BLaER1 treated with 17β-estradiol and CSF1 and Interleukin-3, amounts not matched to agents 10 nM and 100 nM (cell line): ENCODE data around the gene CCDC175.
A peak's percentile ranks its signal among the peaks of the same experiment; 100 is the strongest.

Experiments used
- H3K27ac ChIP-seq, 11 experiments: shearing (Covaris generic); formaldehyde crosslinking; 2 replicates each; pipeline ENCODE4 v1.8.1; 2022
- H3K27me3 ChIP-seq, 11 experiments: shearing (Covaris generic); formaldehyde crosslinking; 2 replicates each; pipeline ENCODE4 v1.8.1; 2022
- H3K36me3 ChIP-seq, 11 experiments: shearing (Covaris generic); formaldehyde crosslinking; 2 replicates each; pipeline ENCODE4 v1.8.1; 2022
- H3K4me1 ChIP-seq, 10 experiments: shearing (Covaris generic); formaldehyde crosslinking; 2 replicates each; pipeline ENCODE4 v1.8.1; 2022
- H3K4me2 ChIP-seq, 11 experiments: shearing (Covaris generic); formaldehyde crosslinking; 2 replicates each; pipeline ENCODE4 v1.8.1; 2022
- H3K4me3 ChIP-seq, 10 experiments: shearing (Covaris generic); formaldehyde crosslinking; 2 replicates each; pipeline ENCODE4 v1.8.1; 2022
- H3K9ac ChIP-seq, 11 experiments: shearing (Covaris generic); formaldehyde crosslinking; 2 replicates each; pipeline ENCODE4 v1.8.1; 2022
- H3K9me3 ChIP-seq, 11 experiments: shearing (Covaris generic); formaldehyde crosslinking; replicated peaks in 1 of 11; 2 replicates each; pipeline ENCODE4 v1.8.1; 2022
- H4K20me1 ChIP-seq, 11 experiments: shearing (Covaris generic); formaldehyde crosslinking; 2 replicates each; pipeline ENCODE4 v1.8.1; 2022
- Cebpa-rat ChIP-seq, 11 experiments: shearing (Covaris generic); IDR thresholded peaks; 2 replicates each; pipeline ENCODE4 v1.8.1; 2022

Gene CCDC175

DNA sequence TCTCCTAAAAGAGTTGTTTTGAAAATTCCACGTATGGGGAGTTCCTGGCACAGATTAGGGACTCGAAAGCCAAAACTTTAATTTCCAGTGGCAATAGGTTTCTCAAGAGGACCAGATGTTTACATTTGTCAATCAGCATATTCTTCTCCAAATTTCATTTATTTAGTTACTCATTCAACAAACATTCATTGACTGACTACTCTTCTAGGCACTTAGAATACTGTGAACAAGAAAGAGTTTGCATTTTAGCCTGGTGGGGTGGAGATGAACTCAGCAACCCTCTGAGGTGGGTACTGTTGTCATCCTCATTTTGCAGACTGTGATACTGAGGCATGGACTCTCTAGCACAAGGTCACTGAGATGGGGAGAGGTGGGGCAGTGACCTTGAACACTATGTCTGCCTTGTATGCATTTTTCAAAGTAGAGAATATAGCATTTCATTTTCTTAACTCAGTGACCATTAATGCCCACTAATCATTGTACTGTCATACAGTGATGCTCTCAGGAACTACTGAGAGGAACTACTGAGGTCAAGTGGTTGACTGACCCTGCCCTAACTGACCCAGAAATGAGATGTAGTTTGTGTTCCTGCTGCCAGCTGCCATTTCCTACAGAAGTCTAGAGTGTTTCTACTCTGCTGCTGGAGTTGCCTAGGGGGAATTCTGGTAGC, 94.6 kb downstream of the CCDC175 start:
- peaks cover 45 to 59% (median 54%) of the 10 kb centered on the region in 10 experiments for H3K4me1 ChIP-seq
- H3K4me2 ChIP-seq: peak overlapping the region; percentile 85 to 99 (median 97)
- H3K4me3 ChIP-seq: peak overlapping the region in 7 of 10 experiments; percentile 74 to 89 (median 79); a peak in 11 of 20 replicates
- H4K20me1 ChIP-seq: peaks cover 0 to 30% (median 10%) of the 10 kb centered on the region in 11 experiments; a peak in 14 of 22 replicates
- TF ChIP-seq Cebpa-rat (IDR thresholded peaks at IDR 0.05): no peak
- H3K9me3 ChIP-seq: no peaks in the 10 kb centered on the region
- H3K9ac ChIP-seq: peak overlapping the region in 6 of 11 experiments; percentile 87 to 92 (median 90); a peak in 8 of 22 replicates
- H3K27me3 ChIP-seq: no peaks in the 10 kb centered on the region
- H3K36me3 ChIP-seq: peaks cover 10 to 22% (median 18%) of the 10 kb centered on the region in 11 experiments; a peak in 20 of 22 replicates
- peak overlapping the region in 3 of 11 experiments; percentile 90 to 93 (median 92); a peak in 3 of 22 replicates for H3K27ac ChIP-seq

DNA sequence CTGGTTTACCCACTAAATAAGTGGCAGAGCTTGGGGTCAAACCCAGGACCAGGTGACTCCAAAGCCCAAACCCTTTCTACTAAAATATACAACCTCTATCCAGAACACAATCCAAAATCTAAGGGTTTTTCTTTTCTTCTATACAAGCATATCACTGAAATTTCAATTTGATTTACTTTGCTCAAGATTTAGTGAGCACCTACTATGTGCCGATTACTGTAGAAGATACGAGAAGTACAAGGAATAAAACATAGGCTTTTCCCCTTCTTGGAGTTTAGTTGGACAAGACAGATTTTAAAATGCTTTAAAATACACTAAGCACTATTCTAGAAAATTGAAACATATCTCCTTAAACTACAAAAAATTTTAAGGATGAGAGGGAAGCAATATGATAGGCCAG, 95.2 kb downstream of the CCDC175 start:
- H3K9ac ChIP-seq: no peak overlapping the region
- no peak overlapping the region for H3K4me3 ChIP-seq
- peak overlapping the region; percentile 85 to 99 (median 97); a peak in 21 of 22 replicates for H3K4me2 ChIP-seq
- peaks cover 39 to 53% (median 51%) of the 10 kb centered on the region in 10 experiments for H3K4me1 ChIP-seq
- TF ChIP-seq Cebpa-rat (IDR thresholded peaks at IDR 0.05): no peak
- H3K27me3 ChIP-seq: no peaks in the 10 kb centered on the region
- no peak overlapping the region for H3K27ac ChIP-seq
- H4K20me1 ChIP-seq: peaks cover 0 to 30% (median 8%) of the 10 kb centered on the region in 11 experiments; a peak in 14 of 22 replicates
- H3K36me3 ChIP-seq: peaks cover 11 to 26% (median 21%) of the 10 kb centered on the region in 11 experiments; a peak in 20 of 22 replicates
- no peaks in the 10 kb centered on the region for H3K9me3 ChIP-seq

DNA sequence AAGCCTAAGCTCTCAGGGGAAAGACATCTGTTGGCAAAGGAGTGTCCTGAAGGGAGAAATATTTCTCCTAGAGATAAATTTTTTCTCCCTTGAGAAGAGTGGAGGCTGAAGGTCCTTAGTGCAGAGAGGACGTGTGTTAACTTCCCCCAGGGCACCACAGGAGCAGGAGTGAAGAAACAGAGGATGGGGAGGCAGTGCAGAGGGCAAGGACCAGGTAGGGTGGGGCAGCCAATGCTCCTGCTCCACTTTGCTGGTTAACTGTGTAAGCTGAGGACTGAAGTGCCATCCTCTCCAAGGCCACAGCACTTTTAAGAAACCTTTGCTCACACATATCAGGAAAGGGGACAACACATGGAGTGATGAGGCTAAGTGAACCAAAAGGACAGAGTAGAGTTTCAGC, 96.4 kb downstream of the CCDC175 start:
- H3K27ac ChIP-seq: no peak overlapping the region
- no peak overlapping the region for H3K9ac ChIP-seq
- peaks cover 28 to 41% (median 39%) of the 10 kb centered on the region in 10 experiments for H3K4me1 ChIP-seq
- H3K36me3 ChIP-seq: peaks cover 19 to 38% (median 32%) of the 10 kb centered on the region in 11 experiments
- H4K20me1 ChIP-seq: peaks cover 0 to 30% (median 5%) of the 10 kb centered on the region in 11 experiments; a peak in 12 of 22 replicates
- no peak overlapping the region for H3K4me3 ChIP-seq
- peak overlapping the region in 10 of 11 experiments; percentile 15 to 99 (median 92); a peak in 12 of 22 replicates for H3K4me2 ChIP-seq
- TF ChIP-seq Cebpa-rat (IDR thresholded peaks at IDR 0.05): no peak
- H3K27me3 ChIP-seq: no peaks in the 10 kb centered on the region
- H3K9me3 ChIP-seq: no peaks in the 10 kb centered on the region

DNA sequence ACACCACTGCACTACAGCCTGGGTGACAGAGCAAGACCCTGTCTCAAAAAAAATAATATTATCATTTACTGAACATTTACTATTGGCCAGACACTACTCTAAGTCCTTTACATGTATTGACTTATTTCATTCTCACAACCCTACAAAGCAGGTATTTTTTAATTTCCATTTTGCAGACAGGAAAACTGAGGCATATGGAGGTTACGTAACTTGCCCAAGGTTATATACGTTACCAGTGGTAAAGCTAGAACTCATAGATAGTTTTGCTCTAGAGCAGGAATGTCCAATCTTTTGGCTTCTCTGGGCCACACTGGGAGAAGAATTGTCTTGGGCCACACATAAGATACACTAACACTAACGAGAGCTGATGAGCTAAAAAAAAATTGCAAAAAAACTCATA, 98.1 kb downstream of the CCDC175 start:
- Histone ChIP-seq H3K27ac (no peak overlapping the region), H3K4me1 (peaks cover 28 to 41% (median 38%) of the 10 kb centered on the region in 10 experiments), H3K36me3 (peaks cover 32 to 54% (median 45%) of the 10 kb centered on the region in 11 experiments), H3K9ac (no peak overlapping the region), H3K27me3 (no peaks in the 10 kb centered on the region), H3K4me2 (no peak overlapping the region), H3K9me3 (no peaks in the 10 kb centered on the region), H3K4me3 (no peak overlapping the region), H4K20me1 (peaks cover 0 to 30% (median 5%) of the 10 kb centered on the region in 11 experiments; a peak in 12 of 22 replicates)
- no peak for TF ChIP-seq Cebpa-rat (IDR thresholded peaks at IDR 0.05)

DNA sequence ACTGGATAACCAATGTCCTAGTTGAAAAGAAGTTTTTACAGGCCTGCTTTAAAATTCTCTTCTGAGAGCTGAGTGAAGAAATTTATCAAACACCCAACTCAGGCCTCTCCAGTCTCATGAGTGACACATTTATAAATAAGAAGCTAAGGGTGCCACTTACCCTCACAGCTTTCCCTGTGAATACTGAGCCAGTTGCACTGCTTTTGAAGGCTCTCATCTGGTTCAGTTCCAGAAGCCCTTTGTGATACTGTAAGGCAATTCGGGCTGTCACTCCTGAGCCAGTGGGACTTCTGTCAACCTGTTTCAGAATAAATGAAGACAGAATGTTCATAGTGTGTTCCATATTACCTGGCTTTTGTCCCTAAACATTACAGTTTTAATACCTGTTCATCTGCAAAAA, 100.9 kb downstream of the CCDC175 start:
- peaks cover 56 to 81% (median 65%) of the 10 kb centered on the region in 11 experiments for H3K36me3 ChIP-seq

DNA sequence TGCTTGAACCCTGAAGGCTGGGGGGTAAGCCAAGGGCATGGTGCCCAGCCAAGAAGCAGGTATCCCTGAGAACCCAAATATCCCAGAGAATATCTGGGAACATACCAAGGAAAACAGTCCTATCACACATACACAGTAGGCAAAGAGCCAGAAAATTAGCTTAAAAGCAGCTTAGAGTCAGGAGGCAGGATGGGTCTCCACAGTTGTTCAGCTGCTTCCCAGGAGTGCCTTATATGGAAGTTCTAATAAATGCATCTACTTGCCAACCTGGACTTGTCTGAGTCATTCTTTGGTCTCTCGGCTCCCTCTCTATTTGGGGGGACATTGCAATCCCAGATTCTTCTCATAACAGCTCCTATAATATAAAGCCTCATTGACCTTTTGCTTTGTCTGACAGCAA, 102.4 kb downstream of the CCDC175 start:
- Histone ChIP-seq H3K9me3 (no peaks in the 10 kb centered on the region), H3K9ac (no peak overlapping the region), H4K20me1 (peaks cover 0 to 14% (median 0%) of the 10 kb centered on the region in 11 experiments; a peak in 3 of 22 replicates), H3K27me3 (no peaks in the 10 kb centered on the region), H3K4me3 (no peak overlapping the region), H3K27ac (no peak overlapping the region), H3K4me2 (no peak overlapping the region), H3K36me3 (peaks cover 56 to 94% (median 74%) of the 10 kb centered on the region in 11 experiments), H3K4me1 (no peaks in the 10 kb centered on the region)
- TF ChIP-seq Cebpa-rat (IDR thresholded peaks at IDR 0.05): no peak

More for the DNA sequence above, 100.9 kb downstream of the CCDC175 start:
- no peak overlapping the region for H3K9ac ChIP-seq
- peaks cover 0 to 21% (median 5%) of the 10 kb centered on the region in 11 experiments; a peak in 9 of 22 replicates for H4K20me1 ChIP-seq
- H3K4me1 ChIP-seq: peaks cover 7 to 14% (median 10%) of the 10 kb centered on the region in 10 experiments; a peak in 16 of 20 replicates
- H3K4me3 ChIP-seq: no peak overlapping the region
- no peak for TF ChIP-seq Cebpa-rat (IDR thresholded peaks at IDR 0.05)
- no peak overlapping the region for H3K27ac ChIP-seq
- no peaks in the 10 kb centered on the region for H3K27me3 ChIP-seq
- H3K4me2 ChIP-seq: no peak overlapping the region
- H3K9me3 ChIP-seq: no peaks in the 10 kb centered on the region

DNA sequence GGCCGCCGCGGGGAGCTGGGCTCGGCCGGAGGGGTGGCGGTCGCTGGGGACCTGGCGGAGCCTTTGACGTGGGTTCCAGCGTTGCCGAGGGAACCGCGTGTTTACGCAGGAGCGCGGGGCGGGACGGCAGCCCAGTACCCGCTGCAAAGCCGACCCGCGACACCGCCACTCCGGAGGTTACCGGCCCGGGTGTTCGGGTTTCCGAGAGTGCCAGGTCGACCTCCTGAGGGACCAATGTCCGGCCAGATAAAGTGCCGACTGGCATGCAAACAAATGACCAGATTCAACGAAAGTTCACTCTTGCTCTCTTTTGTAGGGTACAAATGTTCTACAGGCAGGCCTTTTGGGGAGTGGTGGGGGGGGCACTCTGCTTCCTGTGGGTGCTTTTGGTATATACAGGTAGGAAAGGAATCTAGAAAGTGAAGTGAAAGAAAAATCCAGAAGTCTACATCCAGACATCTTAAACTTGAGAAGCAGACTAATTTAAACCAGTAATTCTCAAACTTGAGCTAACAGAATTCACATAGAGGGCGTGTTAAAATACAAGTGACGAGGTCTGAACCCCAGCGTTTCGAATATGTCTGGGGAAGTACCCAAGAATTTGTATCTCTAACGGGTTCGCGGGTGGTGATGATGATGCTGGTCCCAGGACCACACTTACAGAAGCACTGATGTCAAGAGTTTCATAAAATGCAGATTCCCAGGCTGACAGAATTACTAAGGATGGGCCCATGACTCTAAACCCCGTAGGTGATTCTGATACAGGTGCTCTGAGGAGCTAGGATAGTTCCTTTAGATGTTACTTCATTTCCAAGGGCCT, 111.1 kb downstream of the CCDC175 start, which contains the start of gene GPR135:
Gene GPR135, minus strand, starts transcription at position 65 of the 820 bp plus-strand sequence. CDS start 154 bp downstream, outside the sequence.
- H3K4me3 ChIP-seq: peak within 1 kb of the TSS; percentile 58 to 78 (median 69)
- peaks cover 36 to 49% (median 43%) of the 10 kb centered on the region in 11 experiments for H3K27me3 ChIP-seq
- H3K27ac ChIP-seq: peak within 1 kb of the TSS in 2 of 11 experiments; percentile 7 to 33; a peak in 2 of 22 replicates
- H4K20me1 ChIP-seq: peaks cover 0 to 47% (median 33%) of the 10 kb centered on the region in 11 experiments; a peak in 18 of 22 replicates
- H3K4me1 ChIP-seq: peaks cover 8 to 16% (median 12%) of the 10 kb centered on the region in 10 experiments
- H3K9me3 ChIP-seq: no peaks in the 10 kb centered on the region
- H3K9ac ChIP-seq: peak within 1 kb of the TSS; percentile 28 to 74 (median 59); a peak in 21 of 22 replicates
- H3K4me2 ChIP-seq: peak within 1 kb of the TSS; percentile 87 to 100 (median 98)
- H3K36me3 ChIP-seq: peaks cover 0 to 26% (median 10%) of the 10 kb centered on the region in 11 experiments; a peak in 14 of 22 replicates
- no peak for TF ChIP-seq Cebpa-rat (IDR thresholded peaks at IDR 0.05)

DNA sequence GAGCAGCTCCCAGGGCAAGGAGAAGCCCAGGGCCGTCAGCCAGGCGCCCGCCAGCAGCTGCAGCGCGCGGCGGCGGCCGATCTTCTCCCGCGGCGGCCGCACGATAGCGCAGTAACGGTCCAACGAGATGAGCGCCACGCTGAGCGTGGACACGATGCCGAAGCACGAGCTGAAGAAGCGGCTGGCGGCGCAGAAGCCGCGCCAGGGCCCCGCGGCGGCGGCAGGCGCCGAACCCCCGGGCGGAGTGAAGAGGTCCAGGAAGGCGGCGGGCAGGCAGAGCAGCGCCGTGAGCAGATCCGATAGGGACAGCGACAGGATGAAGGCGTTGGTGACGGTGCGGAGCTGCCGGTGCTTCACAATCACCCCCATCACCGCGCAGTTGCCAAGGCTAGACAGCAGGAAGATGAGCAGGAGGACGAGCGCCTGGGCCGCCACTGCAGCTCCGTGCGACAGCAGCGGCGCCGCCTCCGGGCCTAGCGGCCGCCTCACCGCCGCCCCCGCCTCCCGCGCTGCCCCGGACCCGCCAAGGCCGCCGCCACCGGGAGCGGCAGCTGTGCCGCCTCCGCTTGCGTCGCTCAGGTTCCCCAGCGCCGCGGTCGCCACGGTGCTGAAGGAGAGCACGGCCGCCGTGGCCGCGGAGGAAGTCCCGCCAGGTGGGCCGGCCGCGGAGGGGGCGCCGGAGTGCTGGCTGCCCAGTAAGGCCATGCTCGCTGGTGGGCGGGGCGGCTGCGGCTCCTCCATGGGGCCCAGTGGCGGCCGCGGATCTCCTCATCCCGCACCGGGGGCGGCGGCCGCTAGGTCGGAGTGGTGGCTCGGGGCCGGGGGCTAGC, 111.9 kb downstream of the CCDC175 start:
- H3K9me3 ChIP-seq: no peaks in the 10 kb centered on the region
- H3K27me3 ChIP-seq: peaks cover 36 to 49% (median 43%) of the 10 kb centered on the region in 11 experiments
- H3K4me2 ChIP-seq: peak overlapping the region; percentile 87 to 100 (median 98)
- H3K9ac ChIP-seq: peak overlapping the region; percentile 28 to 74 (median 59); a peak in 21 of 22 replicates
- TF ChIP-seq Cebpa-rat (IDR thresholded peaks at IDR 0.05): no peak
- H3K36me3 ChIP-seq: peaks cover 0 to 24% (median 4%) of the 10 kb centered on the region in 11 experiments; a peak in 9 of 22 replicates
- peak overlapping the region; percentile 58 to 78 (median 69) for H3K4me3 ChIP-seq
- peak overlapping the region in 2 of 11 experiments; percentile 7 to 33; a peak in 2 of 22 replicates for H3K27ac ChIP-seq
- H4K20me1 ChIP-seq: peaks cover 0 to 47% (median 33%) of the 10 kb centered on the region in 11 experiments; a peak in 18 of 22 replicates
- peaks cover 8 to 16% (median 12%) of the 10 kb centered on the region in 10 experiments for H3K4me1 ChIP-seq
